ENCODE measurements around the gene LBP.

DNA sequence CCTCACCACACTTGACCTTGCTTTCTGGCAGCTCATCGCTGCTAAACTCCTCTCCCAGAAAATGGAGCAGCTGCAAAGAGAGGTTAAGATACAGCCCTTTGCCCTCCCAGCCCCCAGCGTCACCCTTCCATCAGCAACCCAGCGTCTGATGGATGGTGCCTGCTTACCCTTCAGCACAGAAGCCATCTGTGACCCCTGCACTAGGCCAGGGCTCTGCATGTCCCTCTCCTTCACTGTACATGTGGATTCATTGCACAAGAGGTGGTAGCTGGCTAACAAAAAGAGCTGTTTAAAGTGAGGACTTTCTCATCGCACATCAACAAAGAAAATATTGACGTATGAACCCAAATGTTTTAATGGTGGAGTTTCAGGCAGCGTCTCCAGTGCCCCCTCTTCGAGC, 12.3 kb downstream of the LBP start:
- TF ChIP-seq, protein P1, sequence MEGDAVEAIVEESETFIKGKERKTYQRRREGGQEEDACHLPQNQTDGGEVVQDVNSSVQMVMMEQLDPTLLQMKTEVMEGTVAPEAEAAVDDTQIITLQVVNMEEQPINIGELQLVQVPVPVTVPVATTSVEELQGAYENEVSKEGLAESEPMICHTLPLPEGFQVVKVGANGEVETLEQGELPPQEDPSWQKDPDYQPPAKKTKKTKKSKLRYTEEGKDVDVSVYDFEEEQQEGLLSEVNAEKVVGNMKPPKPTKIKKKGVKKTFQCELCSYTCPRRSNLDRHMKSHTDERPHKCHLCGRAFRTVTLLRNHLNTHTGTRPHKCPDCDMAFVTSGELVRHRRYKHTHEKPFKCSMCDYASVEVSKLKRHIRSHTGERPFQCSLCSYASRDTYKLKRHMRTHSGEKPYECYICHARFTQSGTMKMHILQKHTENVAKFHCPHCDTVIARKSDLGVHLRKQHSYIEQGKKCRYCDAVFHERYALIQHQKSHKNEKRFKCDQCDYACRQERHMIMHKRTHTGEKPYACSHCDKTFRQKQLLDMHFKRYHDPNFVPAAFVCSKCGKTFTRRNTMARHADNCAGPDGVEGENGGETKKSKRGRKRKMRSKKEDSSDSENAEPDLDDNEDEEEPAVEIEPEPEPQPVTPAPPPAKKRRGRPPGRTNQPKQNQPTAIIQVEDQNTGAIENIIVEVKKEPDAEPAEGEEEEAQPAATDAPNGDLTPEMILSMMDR (IDR thresholded peaks at IDR 0.05): no peak
- no peak for TF ChIP-seq POLR2AphosphoS5 (IDR thresholded peaks at IDR 0.05)
- no peak for TF ChIP-seq POLR2A (IDR thresholded peaks at IDR 0.05)

Measured in stomach (tissue), 4 donors.